Right lobe of liver (tissue), 4 donors: Measurements from ENCODE around the gene FEN1.

Experiments used
- POLR2A ChIP-seq: fragments of 450-650 bp; IDR thresholded peaks from one replicate; pipeline ENCODE4 v1.6.1; 2017; ENCODE audit warnings: antibody characterized with exemption, mild to moderate bottlenecking
- TF ChIP-seq, protein P1 (sequence below), 4 donors: fragments of 200-600 bp in 3 of 4; fragments of 450-650 bp in 1 of 4; IDR thresholded peaks; one replicate each; pipeline versions ENCODE4 v1.5.1 to v1.8.0; 2016 to 2022; ENCODE audit warnings: antibody characterized with exemption in 4 of 4, mild to moderate bottlenecking in 2 of 4
- donor health status: DM: no; HTN: no; CAD: no.
- donor health status: DM: no; HTN: no; CAD: no.
- donor health status: DM: no; HTN: yes; CAD: no.

DNA sequence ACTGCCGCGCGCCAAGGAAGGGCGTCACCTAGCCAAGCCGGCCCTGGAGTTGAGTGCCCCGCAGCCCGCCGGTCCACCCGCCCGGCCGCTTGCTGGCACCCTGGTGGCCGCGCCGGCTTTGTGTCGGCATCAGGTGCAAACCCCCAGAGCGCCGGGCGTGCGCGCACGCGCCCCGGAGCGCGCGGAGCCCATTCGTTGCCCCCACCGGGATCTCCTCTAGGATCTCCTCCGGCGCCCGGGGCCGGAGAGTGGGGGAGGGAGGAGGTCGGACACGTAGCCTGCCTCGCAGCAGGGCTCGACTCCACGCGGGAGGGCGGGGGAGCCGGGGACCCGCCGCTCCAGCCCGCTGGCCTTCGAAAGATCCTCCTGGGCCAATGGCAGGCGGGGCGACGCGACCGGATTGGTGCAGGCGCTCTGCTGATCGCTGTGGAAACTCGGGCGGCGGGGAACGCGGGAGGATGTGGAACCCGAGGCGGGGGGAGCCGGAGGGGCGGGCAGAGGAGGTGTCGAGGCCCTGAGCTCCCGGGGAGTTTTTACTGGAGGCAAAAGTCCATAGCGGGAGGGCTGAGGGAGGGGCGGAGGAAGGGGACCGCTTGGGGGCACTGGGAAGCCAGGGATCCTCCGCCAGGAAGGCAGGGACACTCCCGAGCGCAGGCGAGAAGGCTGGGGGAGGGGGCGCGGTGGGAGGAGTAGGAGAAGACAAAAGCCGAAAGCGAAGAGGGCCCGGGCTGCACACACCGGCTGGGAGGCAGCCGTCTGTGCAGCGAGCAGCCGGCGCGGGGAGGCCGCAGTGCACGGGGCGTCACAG lies 35.1 kb downstream of the FEN1 start, which contains the start of gene FADS2:
- TF ChIP-seq POLR2A: no peak
- TF ChIP-seq, protein P1, sequence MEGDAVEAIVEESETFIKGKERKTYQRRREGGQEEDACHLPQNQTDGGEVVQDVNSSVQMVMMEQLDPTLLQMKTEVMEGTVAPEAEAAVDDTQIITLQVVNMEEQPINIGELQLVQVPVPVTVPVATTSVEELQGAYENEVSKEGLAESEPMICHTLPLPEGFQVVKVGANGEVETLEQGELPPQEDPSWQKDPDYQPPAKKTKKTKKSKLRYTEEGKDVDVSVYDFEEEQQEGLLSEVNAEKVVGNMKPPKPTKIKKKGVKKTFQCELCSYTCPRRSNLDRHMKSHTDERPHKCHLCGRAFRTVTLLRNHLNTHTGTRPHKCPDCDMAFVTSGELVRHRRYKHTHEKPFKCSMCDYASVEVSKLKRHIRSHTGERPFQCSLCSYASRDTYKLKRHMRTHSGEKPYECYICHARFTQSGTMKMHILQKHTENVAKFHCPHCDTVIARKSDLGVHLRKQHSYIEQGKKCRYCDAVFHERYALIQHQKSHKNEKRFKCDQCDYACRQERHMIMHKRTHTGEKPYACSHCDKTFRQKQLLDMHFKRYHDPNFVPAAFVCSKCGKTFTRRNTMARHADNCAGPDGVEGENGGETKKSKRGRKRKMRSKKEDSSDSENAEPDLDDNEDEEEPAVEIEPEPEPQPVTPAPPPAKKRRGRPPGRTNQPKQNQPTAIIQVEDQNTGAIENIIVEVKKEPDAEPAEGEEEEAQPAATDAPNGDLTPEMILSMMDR (IDR thresholded peaks at IDR 0.05): no peak
